Type B pancreatic cell (in vitro differentiated cells): ENCODE results near the gene KCNJ9. TPM values are rescaled to one million over a fixed set of nuclear protein-coding genes. Genes with fewer than 3 reads are reported as not detected.
"Not testable (repeated sequence)": the region's sequence is repeated elsewhere in the genome, so short reads cannot be mapped to it uniquely, and the experiment has no call there.

Experiments
- DNase-seq: peaks from one replicate; pipeline ENCODE4 v3.0.0; 2021; ENCODE audit warnings: mixed read lengths; ENCODE audit not compliant: unreplicated experiment; ENCODE audit errors: extremely low spot score
- H3K27ac Mint-ChIP-seq: 2 replicates; pipeline ENCODE4 v1.8.0; 2021; ENCODE audit warnings: mild to moderate bottlenecking, mixed read lengths
- H3K27me3 Mint-ChIP-seq: 2 replicates; pipeline ENCODE4 v1.8.0; 2021; ENCODE audit warnings: mixed read lengths
- H3K36me3 Mint-ChIP-seq: 2 replicates; pipeline ENCODE4 v1.8.0; 2021; ENCODE audit warnings: mixed read lengths
- H3K4me1 Mint-ChIP-seq: one replicate; pipeline ENCODE4 v1.8.0; 2021; ENCODE audit warnings: mixed read lengths; ENCODE audit not compliant: unreplicated experiment
- H3K4me3 Mint-ChIP-seq: 2 replicates; pipeline ENCODE4 v1.8.0; 2021; ENCODE audit warnings: mild to moderate bottlenecking, mixed read lengths
- H3K9me3 Mint-ChIP-seq: 2 replicates; pipeline ENCODE4 v1.8.0; 2021; ENCODE audit warnings: mixed read lengths
- CTCF ChIP-seq: fragments of 200-600 bp; sonication (generic); conservative IDR thresholded peaks from 2 replicates; pipeline ENCODE4 v1.5.0; 2021; ENCODE audit warnings: antibody characterized with exemption, mild to moderate bottlenecking
- total RNA-seq: library from RNA; stranded (reverse); gene quantifications from 2 replicates; pipeline ENCODE4 v1.2.1, GENCODE V29; 2021; ENCODE audit warnings: low replicate concordance

The KCNJ9 gene
- total RNA-seq, 1 donor from 2014 or later: not detected

- H3K9me3 Mint-ChIP-seq: no peaks in the 10 kb centered on the region
- H3K36me3 Mint-ChIP-seq: no peaks in the 10 kb centered on the region
Measured at GRCh38 chr1:160122978-160123495, 41.7 kb downstream of the KCNJ9 start.

GRCh38 chr1:160123726-160124125 lies 42.4 kb downstream of the KCNJ9 start:
- H3K36me3 Mint-ChIP-seq: no peaks in the 10 kb centered on the region
- H3K27ac Mint-ChIP-seq: peak overlapping the region; percentile 16
- H3K4me1 Mint-ChIP-seq: peaks cover 14% of the 10 kb centered on the region
- H3K4me3 Mint-ChIP-seq: no peak overlapping the region
- TF ChIP-seq CTCF: no peak
- H3K27me3 Mint-ChIP-seq: peaks cover under 1% of the 10 kb centered on the region
- DNase-seq: no peak
- H3K9me3 Mint-ChIP-seq: no peaks in the 10 kb centered on the region

More at GRCh38 chr1:160122978-160123495, 41.7 kb downstream of the KCNJ9 start:
- H3K27me3 Mint-ChIP-seq: peaks cover 7% of the 10 kb centered on the region
- TF ChIP-seq CTCF: no peak
- no peak overlapping the region for H3K27ac Mint-ChIP-seq
- H3K4me3 Mint-ChIP-seq: no peak overlapping the region
- no peak for DNase-seq
- peaks cover 21% of the 10 kb centered on the region for H3K4me1 Mint-ChIP-seq

GRCh38 chr1:160124705-160125478 lies 43.6 kb downstream of the KCNJ9 start:
- no peak for TF ChIP-seq CTCF
- Mint-ChIP-seq H3K4me3 (peak overlapping the region; percentile 61), H3K27ac (peak overlapping the region; percentile 88), H3K36me3 (no peaks in the 10 kb centered on the region), H3K27me3 (no peaks in the 10 kb centered on the region), H3K9me3 (no peaks in the 10 kb centered on the region), H3K4me1 (peaks cover 12% of the 10 kb centered on the region)
- no peak for DNase-seq

- Mint-ChIP-seq H3K4me3 (no peak overlapping the region), H3K4me1 (peaks cover 12% of the 10 kb centered on the region), H3K27ac (no peak overlapping the region), H3K9me3 (no peaks in the 10 kb centered on the region), H3K36me3 (no peaks in the 10 kb centered on the region), H3K27me3 (peaks cover under 1% of the 10 kb centered on the region)
- DNase-seq: no peak
- no peak for TF ChIP-seq CTCF
Measured at GRCh38 chr1:160125746-160126145, 44.4 kb downstream of the KCNJ9 start.

GRCh38 chr1:160126342-160126741 lies 45.0 kb downstream of the KCNJ9 start:
- not testable (repeated sequence) for DNase-seq, H3K36me3 Mint-ChIP-seq, H3K9me3 Mint-ChIP-seq, H3K4me3 Mint-ChIP-seq, H3K27me3 Mint-ChIP-seq, H3K27ac Mint-ChIP-seq
- peaks cover 12% of the 10 kb centered on the region for H3K4me1 Mint-ChIP-seq

GRCh38 chr1:160127381-160127780 lies 46.0 kb downstream of the KCNJ9 start:
- no peak overlapping the region for H3K4me3 Mint-ChIP-seq
- H3K9me3 Mint-ChIP-seq: no peaks in the 10 kb centered on the region
- no peak for DNase-seq
- H3K36me3 Mint-ChIP-seq: no peaks in the 10 kb centered on the region
- H3K27ac Mint-ChIP-seq: no peak overlapping the region
- peaks cover 9% of the 10 kb centered on the region for H3K27me3 Mint-ChIP-seq
- H3K4me1 Mint-ChIP-seq: peaks cover 12% of the 10 kb centered on the region
- no peak for TF ChIP-seq CTCF
